ENCODE data around the gene SLIT3.

Gene SLIT3

DNA sequence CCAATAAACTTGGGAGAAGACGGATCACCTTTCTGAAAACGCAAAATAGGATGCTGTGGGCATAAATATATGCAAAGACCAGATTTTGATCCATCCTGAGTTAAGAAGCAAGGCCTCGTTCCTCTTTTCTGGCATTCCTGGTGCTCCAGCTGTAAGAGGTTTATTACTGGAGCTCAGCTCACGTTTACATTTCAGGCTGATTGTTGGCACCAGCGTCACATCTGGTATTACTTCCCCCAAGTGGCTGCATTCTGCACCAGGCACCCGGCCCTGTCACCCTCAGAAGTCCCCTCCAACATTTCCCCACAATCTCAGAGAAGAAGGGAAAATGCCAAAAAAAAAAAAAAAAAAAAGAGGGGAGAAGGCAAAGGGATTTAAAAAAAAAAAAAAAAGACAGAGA lies 348.7 kb downstream of the SLIT3 start:
- no peak for DNase-seq (ENCODE audit: low read depth)
- no peak overlapping the region for H3K4me3 ChIP-seq (replicated peaks; ENCODE audit: low read depth, low read length)
- TF ChIP-seq, protein P1, sequence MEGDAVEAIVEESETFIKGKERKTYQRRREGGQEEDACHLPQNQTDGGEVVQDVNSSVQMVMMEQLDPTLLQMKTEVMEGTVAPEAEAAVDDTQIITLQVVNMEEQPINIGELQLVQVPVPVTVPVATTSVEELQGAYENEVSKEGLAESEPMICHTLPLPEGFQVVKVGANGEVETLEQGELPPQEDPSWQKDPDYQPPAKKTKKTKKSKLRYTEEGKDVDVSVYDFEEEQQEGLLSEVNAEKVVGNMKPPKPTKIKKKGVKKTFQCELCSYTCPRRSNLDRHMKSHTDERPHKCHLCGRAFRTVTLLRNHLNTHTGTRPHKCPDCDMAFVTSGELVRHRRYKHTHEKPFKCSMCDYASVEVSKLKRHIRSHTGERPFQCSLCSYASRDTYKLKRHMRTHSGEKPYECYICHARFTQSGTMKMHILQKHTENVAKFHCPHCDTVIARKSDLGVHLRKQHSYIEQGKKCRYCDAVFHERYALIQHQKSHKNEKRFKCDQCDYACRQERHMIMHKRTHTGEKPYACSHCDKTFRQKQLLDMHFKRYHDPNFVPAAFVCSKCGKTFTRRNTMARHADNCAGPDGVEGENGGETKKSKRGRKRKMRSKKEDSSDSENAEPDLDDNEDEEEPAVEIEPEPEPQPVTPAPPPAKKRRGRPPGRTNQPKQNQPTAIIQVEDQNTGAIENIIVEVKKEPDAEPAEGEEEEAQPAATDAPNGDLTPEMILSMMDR (IDR thresholded peaks at IDR 0.05; ENCODE audit: low read length, missing control alignments): no peak

DNA sequence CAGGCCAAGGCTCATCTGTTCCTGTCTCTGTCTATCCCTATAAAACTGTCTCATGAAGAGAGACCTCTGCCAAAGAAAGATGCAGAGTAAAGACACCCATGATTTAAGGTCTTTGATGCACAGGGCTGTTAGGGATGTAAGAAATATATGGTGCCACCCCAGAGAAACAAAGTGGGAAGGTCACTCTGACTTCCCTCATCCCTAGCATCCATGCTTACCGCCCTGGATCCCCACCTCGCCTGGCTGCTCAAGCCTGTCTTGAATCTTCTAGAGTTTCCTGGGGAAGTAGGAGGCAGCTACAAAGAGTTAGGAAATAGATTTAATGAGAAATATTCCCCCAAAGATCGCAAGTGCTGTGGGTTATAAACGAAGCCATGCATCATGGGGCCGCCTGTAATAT lies 349.2 kb downstream of the SLIT3 start:
- DNase-seq (ENCODE audit: low read depth): no peak
- no peak overlapping the region for H3K4me3 ChIP-seq (replicated peaks; ENCODE audit: low read depth, low read length)
- TF ChIP-seq, protein P1 (IDR thresholded peaks at IDR 0.05; ENCODE audit: low read length, missing control alignments): no peak

DNA sequence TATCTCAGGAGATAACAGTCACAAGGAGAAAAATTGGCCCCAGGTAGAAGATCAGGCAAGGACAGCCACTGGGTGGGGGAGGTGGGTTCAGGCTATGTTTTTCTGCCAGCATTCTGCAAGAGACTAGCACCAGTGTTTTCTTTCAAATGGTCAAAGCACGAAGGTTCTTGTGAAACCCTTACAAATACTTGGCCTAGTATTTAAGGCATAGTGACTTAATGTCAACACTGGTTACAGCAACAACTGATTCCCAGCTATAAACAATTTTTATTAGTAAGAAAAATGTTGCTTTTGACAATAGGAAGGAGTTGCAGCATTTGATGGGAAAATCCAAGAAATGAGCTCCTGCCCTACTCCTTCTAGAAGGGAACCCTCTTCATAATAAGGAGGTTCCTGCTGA lies 349.6 kb downstream of the SLIT3 start:
- H3K4me3 ChIP-seq (replicated peaks; ENCODE audit: low read depth, low read length): no peak overlapping the region
- TF ChIP-seq, protein P1 (IDR thresholded peaks at IDR 0.05; ENCODE audit: low read length, missing control alignments): no peak
- DNase-seq (ENCODE audit: low read depth): peak; percentile 37

DNA sequence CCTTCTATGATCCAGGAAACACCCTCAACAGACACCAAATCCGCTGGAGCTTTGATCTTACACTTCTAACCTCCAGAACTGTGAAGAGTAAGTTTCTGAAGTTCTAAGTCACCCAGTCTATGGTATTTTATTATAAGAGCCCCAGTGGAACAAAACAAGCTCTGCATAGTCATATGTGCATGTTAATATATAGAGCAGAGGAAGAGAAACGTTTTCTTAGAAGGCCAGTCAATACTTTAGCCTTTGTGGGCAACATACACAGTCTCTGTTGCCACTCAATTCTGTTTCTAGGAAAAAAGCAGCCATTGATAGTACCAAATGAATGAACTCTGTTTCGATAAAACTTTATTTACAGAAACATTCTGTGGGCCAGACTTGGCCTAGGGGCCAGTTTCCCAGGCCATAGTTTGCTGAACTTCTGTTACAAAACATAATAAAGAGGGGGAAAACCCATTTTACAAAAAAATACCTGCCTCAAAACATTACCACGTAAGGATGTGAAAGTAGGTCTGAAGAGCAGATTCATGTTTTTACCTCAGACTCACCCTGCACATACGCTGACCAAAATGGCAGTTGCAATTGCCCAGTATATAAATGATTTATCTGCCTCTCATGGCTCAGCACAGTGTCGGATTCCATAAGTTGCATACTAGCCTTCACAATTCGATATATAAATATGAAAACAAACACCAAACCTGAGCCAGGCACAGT lies 350.5 kb downstream of the SLIT3 start:
- H3K4me3 ChIP-seq (replicated peaks; ENCODE audit: low read depth, low read length): no peak overlapping the region
- TF ChIP-seq, protein P1 (IDR thresholded peaks at IDR 0.05; ENCODE audit: low read length, missing control alignments): no peak
- no peak for DNase-seq (ENCODE audit: low read depth)

DNA sequence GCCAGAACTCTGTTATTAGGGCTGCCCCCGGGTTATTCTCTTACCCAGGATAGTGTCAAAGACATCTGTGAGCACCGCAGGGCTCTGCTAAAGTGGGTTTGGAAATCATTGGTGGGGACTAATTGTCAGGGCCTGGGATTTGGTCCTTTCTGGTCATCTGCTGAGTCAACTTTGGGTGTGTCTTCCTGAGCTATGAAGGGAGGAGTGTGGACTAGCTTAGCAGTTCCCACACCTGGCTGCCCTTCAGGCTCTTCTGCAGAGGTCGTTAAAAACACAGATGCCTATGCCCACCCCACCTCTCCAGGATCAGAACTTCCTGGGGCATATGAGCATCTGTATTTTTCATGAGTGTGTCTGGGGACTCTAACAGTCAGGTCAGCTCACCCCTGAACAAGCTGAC lies 352.2 kb downstream of the SLIT3 start:
- H3K4me3 ChIP-seq (replicated peaks; ENCODE audit: low read depth, low read length): no peak overlapping the region
- TF ChIP-seq, protein P1 (IDR thresholded peaks at IDR 0.05; ENCODE audit: low read length, missing control alignments): no peak
- DNase-seq (ENCODE audit: low read depth): no peak

DNA sequence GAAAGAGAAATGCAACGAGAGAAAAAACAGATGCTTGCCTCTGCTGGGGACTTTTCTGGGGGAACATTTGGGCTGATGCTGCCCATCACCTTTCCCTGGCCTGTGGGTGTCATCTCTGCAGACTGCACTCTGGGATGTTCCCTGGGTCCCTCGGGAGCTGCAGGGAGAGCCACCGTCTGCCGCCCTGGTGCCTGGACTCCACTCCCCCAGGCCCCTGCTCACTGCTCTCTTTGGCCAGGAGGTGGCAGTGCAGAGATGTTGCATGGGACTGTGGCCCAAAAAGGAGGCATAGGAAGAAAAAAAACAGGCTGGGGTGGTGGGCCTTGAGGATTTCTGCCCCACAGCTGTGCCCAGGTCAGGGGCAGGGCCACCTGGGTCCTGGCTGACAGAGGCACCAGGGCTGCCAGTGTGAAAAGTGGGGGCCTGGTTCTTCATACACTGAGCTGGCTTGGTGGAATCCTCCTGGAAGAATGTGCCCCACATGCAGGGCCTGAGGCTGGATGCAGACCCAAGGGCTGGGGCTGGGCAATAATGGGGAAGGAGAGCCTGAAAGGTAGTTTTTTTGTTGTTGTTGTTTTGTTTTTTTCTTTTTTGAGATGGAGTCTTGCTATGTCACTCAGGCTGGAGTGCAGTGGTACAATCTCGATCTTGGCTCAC lies 353.6 kb downstream of the SLIT3 start:
- peak; percentile 48 for DNase-seq (ENCODE audit: low read depth)
- no peak overlapping the region for H3K4me3 ChIP-seq (replicated peaks; ENCODE audit: low read depth, low read length)
- TF ChIP-seq, protein P1 (IDR thresholded peaks at IDR 0.05; ENCODE audit: low read length, missing control alignments): peak; percentile 84

All from fibroblast of pulmonary artery (primary cell).